HepG2 (cell line): ENCODE results near the gene SRSF1. TPM values are rescaled to one million over a fixed set of nuclear protein-coding genes. Genes with fewer than 3 reads are reported as not detected.

Experiments used
- ARID4A ChIP-seq: sonication (generic); formaldehyde crosslinking; IDR thresholded peaks from 2 replicates; pipeline ENCODE4 v1.5.0; 2020; ENCODE audit warnings: mild to moderate bottlenecking, missing genetic modification reagents, borderline replicate concordance
- DR1 ChIP-seq: sonication (generic); formaldehyde crosslinking; IDR thresholded peaks from 2 replicates; pipeline ENCODE4 v1.8.0; 2021; ENCODE audit warnings: mild to moderate bottlenecking, missing genetic modification reagents, inconsistent platforms
- HNF4G ChIP-seq, 2 experiments: sonication (generic) in 1 of 2; formaldehyde crosslinking in 1 of 2; IDR thresholded peaks; 2 replicates each; pipeline versions ENCODE4 v1.4.0 to v1.6.1; 2011 to 2020; ENCODE audit warnings: borderline replicate concordance in 2 of 2, low read depth in 2 of 2, mild to moderate bottlenecking in 2 of 2, low read length in 1 of 2, missing genetic modification reagents in 1 of 2, moderate library complexity in 1 of 2
- MAFG ChIP-seq: sonication (generic); formaldehyde crosslinking; IDR thresholded peaks from 2 replicates; pipeline ENCODE4 v1.5.1; 2020; ENCODE audit warnings: mild to moderate bottlenecking, missing genetic modification reagents
- RERE ChIP-seq: IDR thresholded peaks from 2 replicates; pipeline ENCODE4 v1.6.1; 2016; ENCODE audit warnings: low read depth, missing genetic modification reagents, missing compliant biosample characterization
- SMYD3 ChIP-seq: sonication (generic); formaldehyde crosslinking; IDR thresholded peaks from 2 replicates; pipeline ENCODE4 v1.8.1; 2023; ENCODE audit warnings: mild to moderate bottlenecking, missing genetic modification reagents
- STAT6 ChIP-seq: sonication (generic); formaldehyde crosslinking; IDR thresholded peaks from 2 replicates; pipeline ENCODE4 v1.4.0; 2020; ENCODE audit warnings: missing genetic modification reagents, mild to moderate bottlenecking, borderline replicate concordance
- ZFP41 ChIP-seq: sonication (generic); formaldehyde crosslinking; IDR thresholded peaks from 2 replicates; pipeline ENCODE4 v1.4.0; 2020; ENCODE audit warnings: mild to moderate bottlenecking, missing genetic modification reagents, borderline replicate concordance
- ZNF446 ChIP-seq: sonication (generic); formaldehyde crosslinking; IDR thresholded peaks from 2 replicates; pipeline ENCODE4 v1.5.0; 2020; ENCODE audit warnings: mild to moderate bottlenecking, missing genetic modification reagents
- ZNF615 ChIP-seq: sonication (generic); formaldehyde crosslinking; IDR thresholded peaks from 2 replicates; pipeline ENCODE4 v1.5.0; 2020; ENCODE audit warnings: mild to moderate bottlenecking, missing genetic modification reagents, borderline replicate concordance
- ZNF773 ChIP-seq: sonication (generic); formaldehyde crosslinking; IDR thresholded peaks from 2 replicates; pipeline ENCODE4 v1.4.0; 2020; ENCODE audit warnings: missing genetic modification reagents, borderline replicate concordance
- ZNF790 ChIP-seq: sonication (generic); formaldehyde crosslinking; IDR thresholded peaks from 2 replicates; pipeline ENCODE4 v1.8.0; 2022; ENCODE audit warnings: missing genetic modification reagents, mild to moderate bottlenecking, borderline replicate concordance
- polyA plus RNA-seq, 8 experiments: library from polyadenylated mRNA; depleted of rRNA in 3 of 8; stranded (reverse) in 7 of 8; unstranded in 1 of 8; fragments of >200 nt; fragmentation: Illumina TruSeq in 4 of 8; extraction: Trizol in 4 of 8; gene quantifications; 2 replicates each; pipeline versions ENCODE4 v1.2.1 to v1.2.3, GENCODE V29; 2011 to 2016; ENCODE audit warnings: low read depth in 4 of 8, missing spikeins in 1 of 8, mixed read lengths in 1 of 8; ENCODE audit not compliant: insufficient read depth in 1 of 8
- total RNA-seq, 5 experiments: library from RNA; depleted of rRNA; stranded (reverse); fragments of >200 nt; fragmentation: Illumina TruSeq; extraction: Trizol; gene quantifications; 2 replicates each; pipeline ENCODE4 v1.2.3, GENCODE V29; 2016; ENCODE audit warnings: low read depth in 1 of 5

Gene SRSF1
- total and polyA plus RNA-seq, 2 of the 13 experiments (the other 11 are each of a cell fraction or from before 2014, with no cell fraction given): 142 to 445 TPM

GRCh38 chr17:57988301-57989250 is 18.5 kb downstream of the SRSF1 start (continued):
- TF ChIP-seq RERE (CRISPR knock-in tag) (0 out of 2 replicates have a peak, but pooled peaks have one; percentile 20), ZFP41 (CRISPR knock-in tag) (no peak), SMYD3 (CRISPR knock-in tag) (no peak), DR1 (CRISPR knock-in tag) (no peak), ZNF773 (peak; percentile 78; the same call in 1 of the 2 replicates), ZNF790 (0 out of 2 replicates have a peak, but pooled peaks have one; percentile 38), ZNF446 (CRISPR knock-in tag) (no peak), ZNF615 (CRISPR knock-in tag) (no peak), HNF4G (IDR thresholded peaks at IDR 0.05; ENCODE audit: borderline replicate concordance, low read depth, low read length) (peak; percentile 26; the same call in 1 of the 2 replicates), HNF4G (CRISPR knock-in tag; IDR thresholded peaks at IDR 0.05; ENCODE audit: borderline replicate concordance, low read depth) (peak; percentile 25; the same call in 1 of the 2 replicates), ARID4A (peak; percentile 74), MAFG (CRISPR knock-in tag) (no peak), STAT6 (CRISPR knock-in tag) (no peak)
